HG03442 (cell line): ENCODE results near the gene RNF145.
"Not testable (repeated sequence)": the region's sequence is repeated elsewhere in the genome, so short reads cannot be mapped to it uniquely, and the experiment has no call there.

Experiments
- ATAC-seq: cut with Tn5 transposase; IDR thresholded peaks from one replicate; pipeline ENCODE4 v1.9.1; 2021; ENCODE audit warnings: mild to moderate bottlenecking, moderate library complexity; ENCODE audit not compliant: unreplicated experiment

The RNF145 gene, protein sequence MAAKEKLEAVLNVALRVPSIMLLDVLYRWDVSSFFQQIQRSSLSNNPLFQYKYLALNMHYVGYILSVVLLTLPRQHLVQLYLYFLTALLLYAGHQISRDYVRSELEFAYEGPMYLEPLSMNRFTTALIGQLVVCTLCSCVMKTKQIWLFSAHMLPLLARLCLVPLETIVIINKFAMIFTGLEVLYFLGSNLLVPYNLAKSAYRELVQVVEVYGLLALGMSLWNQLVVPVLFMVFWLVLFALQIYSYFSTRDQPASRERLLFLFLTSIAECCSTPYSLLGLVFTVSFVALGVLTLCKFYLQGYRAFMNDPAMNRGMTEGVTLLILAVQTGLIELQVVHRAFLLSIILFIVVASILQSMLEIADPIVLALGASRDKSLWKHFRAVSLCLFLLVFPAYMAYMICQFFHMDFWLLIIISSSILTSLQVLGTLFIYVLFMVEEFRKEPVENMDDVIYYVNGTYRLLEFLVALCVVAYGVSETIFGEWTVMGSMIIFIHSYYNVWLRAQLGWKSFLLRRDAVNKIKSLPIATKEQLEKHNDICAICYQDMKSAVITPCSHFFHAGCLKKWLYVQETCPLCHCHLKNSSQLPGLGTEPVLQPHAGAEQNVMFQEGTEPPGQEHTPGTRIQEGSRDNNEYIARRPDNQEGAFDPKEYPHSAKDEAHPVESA

DNA sequence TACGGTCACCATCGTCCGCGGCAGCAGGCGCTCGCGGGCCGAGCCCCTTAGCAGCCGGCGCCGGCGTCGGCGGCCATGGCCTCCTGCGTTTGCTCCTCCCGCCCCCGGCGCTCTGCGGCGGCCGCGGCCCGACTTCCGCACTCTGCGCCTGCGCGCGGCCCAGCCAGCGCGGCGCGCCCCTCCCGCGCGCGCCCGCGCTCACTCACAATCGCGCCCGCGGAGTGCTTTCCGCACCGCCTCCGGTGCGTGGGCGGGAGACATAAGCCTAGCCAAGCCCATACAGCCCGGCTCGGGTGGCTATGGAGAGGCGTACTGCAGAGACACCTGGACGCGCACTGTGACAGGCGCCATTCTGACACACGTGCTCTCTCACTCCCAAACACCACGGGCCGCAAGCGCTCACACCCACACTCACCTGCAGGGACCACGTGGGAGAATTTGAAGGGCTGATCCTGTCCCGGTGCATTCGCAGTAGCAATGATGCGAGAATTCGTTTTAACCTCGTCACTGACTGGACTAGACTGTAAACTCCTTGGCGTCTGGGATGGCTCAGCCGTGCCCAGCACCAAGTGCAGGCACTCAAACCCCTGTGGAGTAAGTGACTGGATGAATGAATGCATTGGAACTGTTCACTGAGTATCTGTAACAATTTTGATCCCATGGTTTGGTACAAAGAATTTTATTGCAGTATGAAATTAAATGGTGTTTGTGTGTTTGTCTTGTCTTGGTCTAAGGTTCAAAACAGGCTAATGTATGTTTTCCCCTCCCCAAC, at the start of gene RNF145:
RNF145 (minus strand) TSS at position 116 of the 772 bp plus-strand sequence. CDS start 5,936 bp downstream, outside the sequence.
- ATAC-seq = peak; percentile 80

DNA sequence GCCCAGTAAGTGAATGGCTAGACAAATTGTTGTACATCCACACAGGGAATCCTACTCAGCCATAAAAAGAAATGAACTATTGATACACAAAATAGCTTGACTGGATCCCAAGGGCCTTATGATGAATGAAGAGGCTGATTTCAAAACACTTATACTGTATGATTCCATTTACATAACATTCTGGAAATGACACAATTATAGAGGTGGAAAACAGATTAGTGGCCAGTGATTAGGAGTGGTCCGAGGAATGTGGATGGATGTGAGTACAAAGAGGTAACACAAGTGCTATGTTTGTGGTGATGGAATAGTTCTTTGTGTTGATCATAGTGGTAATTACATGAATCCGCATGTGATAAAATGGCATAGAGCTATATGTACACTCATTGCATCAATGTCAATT, 49.0 kb upstream of the RNF145 start:
- ATAC-seq = no peak

DNA sequence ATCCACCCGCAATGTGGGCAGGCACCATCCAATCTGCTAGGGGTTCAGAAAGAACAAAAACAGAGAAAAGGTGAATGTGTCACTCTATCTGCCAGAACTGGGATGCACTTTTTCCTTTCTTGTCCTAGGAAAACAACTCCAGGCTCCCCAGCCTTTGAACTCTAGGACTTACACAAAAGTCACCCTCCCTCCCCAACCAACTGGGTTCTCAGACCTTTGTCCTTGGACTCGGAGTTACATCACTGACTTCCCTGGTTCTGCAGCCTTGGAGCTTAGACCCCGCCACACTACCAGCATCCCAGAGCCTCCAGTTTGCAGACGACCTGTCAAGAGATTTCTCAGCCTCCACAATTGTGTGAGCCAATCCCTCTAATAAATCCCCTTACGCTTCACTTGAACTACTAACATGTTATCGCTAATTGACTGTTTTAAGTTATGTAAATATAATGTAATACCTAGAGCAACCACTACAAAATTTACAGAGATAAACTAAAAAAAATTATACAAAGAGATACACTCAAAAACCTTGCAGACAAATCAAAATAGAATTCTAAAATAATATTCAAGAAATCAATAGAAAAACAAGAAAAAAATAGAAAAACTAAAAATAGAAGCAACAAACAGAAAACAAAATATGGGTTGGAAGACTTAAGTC, 48.4 kb upstream of the RNF145 start:
- no peak for ATAC-seq

DNA sequence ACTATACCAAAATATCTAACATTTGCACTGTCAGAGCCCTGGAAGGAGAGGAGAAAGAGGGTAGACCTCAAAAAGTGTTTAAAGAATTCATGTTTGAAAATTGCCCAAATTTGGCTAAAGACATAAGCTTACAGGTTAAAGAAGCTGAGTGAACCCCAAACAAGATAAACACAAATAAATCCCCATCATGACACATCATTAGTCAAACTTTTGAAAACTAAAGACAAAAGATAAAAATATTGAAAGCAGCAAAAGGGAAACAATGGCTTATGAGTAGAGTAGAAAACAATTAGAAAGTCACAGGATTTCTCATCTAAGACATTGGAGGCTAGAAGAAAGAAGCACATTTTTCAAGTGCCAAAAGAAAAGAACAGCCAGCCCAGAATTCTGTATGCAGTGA, 47.7 kb upstream of the RNF145 start:
- no peak for ATAC-seq

DNA sequence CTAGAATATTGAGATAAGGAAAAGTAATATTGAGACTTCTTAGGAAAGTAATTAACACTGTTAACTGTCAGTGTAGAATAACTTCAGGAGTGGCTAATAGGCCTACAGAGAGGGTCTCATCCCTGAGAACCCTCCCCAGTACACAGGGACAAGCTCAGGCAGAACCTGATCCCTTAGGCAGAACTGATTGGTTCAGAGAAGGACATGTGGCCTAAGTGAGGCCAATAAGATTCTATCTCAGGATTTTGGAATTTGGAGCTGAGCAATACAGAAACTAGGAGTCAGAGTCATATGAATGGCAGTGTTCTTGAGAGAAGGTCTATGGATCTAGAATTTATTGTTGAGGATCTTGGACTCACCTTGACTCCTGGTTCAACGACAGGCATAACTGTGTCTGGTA, 42.8 kb upstream of the RNF145 start:
- no peak for ATAC-seq

DNA sequence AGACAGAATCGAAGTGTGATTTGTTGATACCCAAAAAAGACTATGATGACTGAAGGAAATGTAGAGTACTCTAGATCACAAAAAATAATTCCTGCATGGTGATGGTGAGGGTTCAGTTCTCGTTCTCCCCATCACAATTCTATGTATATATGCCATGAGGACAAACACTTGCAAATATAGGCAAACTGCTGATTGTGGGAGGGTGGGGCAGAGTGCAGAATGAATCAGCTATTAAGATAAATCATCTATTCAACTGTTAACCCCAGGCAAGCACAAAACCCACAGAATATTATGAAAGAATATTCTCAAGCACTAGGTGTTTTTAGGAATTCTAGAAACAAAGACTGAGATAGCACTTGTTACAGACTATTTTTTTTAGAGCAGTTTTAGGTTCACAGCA, 39.8 kb upstream of the RNF145 start:
- ATAC-seq = no peak

DNA sequence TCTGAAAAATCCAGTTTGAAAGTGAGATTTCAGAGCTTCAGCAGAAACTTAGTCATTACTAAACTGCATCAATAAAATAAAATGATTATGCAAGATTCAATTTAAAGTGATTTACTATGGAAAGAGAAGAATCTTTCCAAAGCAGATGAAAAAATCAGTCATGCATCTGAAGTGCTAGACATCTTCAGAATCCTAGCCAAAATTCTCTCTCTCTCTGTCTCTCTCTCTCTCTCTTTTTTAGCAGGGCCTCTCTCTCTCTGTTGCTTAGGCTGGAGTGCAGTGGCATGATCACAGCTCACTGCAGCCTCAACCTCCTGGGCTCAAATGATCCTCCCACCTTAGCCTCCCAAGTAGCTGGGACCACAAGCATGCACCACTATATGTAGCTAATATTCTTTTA, 35.5 kb upstream of the RNF145 start:
- no peak for ATAC-seq

DNA sequence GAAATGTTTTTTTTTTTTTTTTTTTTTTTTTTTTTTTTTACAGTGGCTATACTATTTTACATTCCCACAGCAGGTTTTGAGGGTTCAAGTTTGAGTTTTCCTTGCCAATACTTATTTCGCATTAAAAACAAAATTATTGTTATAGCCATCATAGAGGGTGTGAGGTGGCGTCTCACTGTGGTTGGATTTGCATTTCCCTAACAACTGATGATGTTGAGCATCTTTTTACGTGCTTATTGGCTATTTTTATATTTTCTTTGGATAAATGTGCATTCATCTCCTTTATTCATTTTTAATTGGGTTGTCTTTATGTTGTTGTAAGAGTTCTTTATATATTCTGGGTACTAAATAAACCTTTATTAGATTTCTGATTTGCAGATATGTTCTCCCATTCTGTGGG, 34.8 kb upstream of the RNF145 start:
- ATAC-seq = no peak

DNA sequence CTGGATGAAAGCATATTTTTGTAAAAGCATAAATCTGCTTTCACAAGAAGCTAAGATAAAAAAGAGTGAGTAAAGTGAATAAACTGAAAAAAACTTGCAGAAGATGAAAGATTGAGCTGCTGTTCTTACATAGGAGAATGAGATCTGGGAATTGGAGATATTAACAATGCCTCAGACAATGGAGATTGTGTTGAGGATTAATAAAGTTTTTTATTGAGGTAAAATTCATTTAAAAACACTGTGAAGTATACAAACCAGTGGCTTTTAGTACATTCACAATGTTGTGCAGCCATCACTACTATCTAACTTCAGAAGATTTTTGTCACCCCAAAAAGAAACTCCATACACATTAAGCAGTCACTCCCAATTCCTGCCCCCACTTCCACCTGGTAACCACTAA, 34.0 kb upstream of the RNF145 start:
- ATAC-seq = no peak

DNA sequence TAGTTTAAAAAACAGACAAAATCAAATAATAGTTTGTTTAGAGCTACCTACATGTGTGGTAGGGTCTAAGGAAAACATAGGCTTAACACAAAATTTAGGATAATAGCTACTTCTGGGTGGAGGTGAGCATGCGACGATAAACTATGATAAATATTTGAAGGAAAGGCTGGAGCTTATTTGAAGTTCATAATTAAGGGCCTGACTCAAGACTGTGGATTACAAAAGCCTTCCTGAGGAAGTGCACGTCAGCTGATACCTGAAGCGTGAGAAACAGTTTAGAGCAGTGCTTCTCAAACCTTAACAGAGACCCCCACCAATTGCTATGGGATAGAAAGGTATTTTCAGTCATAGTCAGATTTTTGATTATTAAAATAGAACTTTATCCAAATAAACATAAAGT, 33.3 kb upstream of the RNF145 start:
- no peak for ATAC-seq

DNA sequence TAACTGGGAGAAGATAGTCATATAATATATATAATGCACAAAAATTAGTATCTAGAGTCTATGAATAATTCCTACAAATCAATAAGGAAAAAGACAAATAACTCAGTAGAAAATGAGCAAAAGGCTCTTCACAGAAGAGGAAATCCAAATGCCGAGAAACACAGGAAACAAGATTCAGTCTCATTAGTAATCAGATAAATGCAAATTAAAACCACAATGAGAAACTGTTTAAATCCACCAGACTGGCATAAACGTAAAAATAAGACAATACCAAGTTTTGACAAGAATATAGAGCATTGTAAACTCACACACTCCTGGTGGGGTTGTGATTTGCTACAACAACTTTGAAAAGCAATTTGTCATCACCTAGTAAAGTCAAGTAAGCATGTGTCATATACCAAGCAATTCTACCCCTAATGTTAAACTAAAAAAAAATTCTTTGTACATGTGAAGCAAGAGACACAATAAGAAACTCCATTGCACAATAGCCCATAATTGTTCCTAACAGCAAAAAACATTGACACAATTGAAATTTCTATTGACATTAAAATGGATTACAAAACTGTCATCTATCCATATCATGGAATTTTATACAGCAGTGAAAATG, 32.7 kb upstream of the RNF145 start:
- ATAC-seq = no peak

DNA sequence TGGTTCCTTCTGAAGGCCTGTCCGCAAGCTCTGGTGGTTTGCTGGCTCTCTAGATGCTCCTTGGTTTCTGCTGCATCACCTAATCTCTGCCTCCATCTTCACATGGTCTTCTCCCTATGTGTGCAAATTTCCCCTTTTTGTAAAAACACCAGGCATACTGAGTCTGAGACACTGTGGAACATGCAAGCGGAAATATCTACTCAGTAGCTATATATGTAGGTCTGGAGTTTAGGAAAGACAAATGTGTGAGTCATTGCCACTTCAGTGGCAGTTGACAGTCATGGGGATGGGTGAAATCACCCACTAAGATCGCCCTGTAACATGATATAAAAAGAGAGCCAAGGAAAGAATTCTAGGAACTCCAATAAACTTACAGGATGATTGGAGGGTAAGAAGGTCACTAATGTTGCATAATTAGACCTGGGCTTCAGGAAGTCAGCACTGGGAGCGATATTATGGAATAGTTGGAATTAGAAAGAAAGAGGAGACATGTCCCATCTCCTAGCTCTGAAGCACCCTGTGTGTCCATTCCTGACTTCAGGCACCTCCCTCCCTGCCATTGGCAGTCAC, 31.0 kb upstream of the RNF145 start:
- no peak for ATAC-seq

DNA sequence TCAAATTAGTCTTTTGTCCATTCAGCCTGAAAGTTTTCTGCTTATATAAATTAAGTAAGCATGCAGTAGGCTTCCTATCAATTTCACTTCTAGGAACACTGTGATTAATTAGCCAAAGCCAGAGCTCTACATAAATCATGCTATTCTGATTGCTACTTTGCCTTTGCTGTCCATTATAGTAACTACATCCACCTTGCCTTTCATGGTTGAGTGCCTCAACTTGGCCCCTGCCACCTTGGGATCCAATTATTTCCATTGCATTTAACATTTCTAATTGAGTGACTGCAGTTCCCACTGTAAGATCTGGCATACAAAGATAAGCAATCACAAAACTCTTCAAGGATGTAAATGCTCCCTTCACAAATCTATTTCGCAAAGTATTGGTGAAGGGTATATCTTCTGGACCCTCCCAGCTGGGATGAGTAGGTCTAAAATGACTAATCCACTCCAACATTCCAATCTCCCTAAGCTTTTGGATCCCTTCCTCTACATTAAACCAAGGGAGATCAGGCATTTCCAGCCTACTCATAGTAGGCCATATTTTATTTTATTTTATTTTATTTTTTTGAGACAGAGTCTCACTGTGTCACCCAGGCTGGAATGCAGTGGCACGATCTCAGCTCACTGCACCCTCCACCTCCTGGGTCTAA, 26.6 kb upstream of the RNF145 start:
- not testable (repeated sequence) for ATAC-seq

DNA sequence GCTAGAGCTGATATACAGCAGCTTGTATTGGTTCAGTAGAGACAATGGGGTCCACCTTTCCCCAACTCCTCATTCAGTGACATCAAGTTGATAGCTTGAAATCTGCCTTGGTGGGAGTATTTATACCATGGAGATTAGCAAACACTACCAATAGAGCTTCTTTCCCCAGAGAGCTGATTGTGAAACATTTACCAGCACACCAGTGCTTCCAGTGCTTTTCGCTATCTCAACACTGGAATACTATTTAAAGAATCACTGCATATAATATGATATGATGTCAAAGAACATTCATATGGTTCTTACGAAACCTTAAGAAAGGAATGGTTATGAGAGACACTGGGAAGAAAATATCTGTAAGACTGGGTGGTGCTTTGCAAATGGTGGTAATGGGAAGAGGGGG, 21.8 kb upstream of the RNF145 start:
- ATAC-seq = no peak

DNA sequence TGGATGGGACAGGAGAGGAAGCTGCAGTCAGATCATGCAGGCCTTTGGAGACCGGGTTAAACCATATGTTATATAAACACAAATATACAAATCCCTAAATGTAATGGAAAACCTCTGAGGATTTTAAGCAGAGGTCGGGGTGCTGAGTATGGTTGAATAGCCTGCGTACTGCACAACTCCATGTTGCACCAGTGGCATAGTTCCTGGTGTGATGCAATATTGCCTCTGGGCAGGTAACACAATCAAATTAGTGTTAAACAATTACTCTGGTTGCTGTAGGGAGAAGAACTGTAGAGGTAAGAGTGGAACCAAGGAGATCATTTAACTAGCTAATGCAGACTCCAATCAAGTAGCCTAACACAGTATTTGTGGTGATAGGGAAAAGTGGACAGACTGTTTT, 21.3 kb upstream of the RNF145 start:
- ATAC-seq = no peak

DNA sequence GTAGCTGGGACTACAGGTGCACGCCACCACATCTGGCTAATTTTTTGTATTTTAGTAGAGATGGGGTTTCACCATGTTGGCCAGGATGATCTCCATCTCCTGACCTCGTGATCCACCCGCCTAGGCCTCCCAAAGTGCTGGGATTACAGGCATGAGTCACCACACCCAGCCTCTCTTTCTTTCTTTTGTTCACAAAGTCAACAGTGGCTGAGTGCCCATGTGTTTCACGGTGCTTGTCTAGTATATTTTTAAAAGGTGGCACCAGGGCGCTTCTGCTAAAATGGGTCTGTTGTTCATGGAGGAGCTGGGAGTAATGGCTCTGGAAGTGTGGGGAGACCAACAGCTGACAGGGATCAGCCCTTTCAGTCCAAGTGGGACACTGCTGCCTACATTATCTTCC, 18.7 kb upstream of the RNF145 start:
- ATAC-seq = not testable (repeated sequence)

DNA sequence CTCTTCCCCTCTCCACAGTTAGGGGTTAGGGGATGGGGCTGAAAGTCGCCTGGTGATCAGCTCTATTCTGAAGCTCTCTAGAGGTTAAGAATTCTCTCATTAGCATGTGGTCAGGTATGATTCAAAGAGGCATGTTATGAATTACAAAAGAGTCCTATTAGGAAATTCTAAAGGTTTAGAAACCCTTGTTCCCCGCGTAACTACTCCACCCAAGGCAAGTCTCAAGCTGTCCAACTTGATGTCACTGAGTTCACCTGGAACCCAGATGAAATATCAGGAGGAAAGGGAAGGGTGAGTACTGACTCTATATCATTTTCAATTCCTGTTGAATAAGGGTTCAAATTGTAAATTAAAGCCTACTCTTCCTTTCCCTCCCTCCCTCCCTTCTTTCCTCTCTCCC, 18.1 kb upstream of the RNF145 start:
- ATAC-seq = no peak

DNA sequence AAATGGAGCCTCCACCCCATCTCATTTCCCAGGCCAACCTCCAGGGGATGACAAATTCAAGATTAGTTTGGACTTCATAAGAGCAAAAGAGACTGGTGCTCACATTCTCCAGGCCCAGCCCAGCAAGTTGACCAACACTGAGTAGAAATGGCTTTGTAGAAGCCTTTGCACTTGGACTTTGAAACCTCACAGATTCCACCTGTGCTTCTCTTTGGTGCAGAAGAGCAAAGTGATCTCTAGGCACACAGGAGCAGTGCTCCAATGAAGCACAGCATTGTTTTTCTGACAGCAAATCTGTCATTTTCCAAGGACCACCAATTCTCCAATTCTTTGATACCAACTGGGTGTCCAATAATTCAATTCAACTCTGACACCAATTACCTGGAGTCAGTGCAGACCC, 17.1 kb upstream of the RNF145 start:
- ATAC-seq = no peak

DNA sequence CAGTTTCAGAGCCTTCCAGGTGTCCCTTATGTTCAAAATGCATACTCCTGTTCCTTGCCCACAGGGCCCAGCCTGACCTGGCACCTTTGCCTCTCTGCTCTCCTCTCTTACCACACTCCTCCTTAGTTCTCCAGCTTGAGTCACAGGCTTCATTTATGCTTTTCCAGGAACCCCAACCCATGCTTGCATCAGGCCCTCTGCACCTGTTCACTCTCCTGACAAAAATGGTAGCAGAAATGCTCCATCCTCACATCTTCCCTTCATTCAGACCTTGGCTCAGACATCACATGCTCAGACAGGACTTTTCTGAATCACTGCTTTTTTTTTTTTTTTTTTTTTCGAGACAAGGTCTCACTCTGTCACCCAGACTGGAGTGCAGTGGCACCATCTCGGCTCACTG, 15.1 kb upstream of the RNF145 start:
- no peak for ATAC-seq

DNA sequence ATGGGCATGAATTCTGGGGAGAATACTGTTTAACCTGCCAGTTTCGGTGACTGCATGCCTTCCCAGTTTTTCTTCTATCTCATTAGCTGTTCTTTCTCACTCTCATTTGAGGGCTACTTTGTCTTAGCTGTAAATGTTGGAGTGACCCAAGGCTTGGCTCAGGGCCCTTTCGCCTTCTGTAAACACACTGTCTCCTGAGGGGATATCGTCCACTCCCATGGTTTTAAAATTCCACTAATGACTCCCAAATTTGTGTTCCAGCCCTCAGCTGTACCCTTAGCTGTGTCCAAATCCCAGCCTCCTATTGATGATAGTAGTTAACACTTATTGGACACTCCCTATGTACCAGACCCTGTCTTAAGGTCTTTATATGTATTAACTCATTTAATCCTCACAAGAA, 14.1 kb upstream of the RNF145 start:
- no peak for ATAC-seq
